ENCODE results near the gene GNA14.

Gene GNA14

GRCh38 chr9:77667151-77667550 is 19.0 kb upstream of the GNA14 start:
- H3K9me3 Mint-ChIP-seq, result no peaks in the 10 kb centered on the region
- H3K36me3 Mint-ChIP-seq (ENCODE audit: low read depth), result no peaks in the 10 kb centered on the region
- H3K4me3 Mint-ChIP-seq, result no peak overlapping the region
- peaks cover 4% of the 10 kb centered on the region for H3K27me3 Mint-ChIP-seq (ENCODE audit: low read depth)
- H3K4me1 Mint-ChIP-seq, result peaks cover 37% of the 10 kb centered on the region
- peak overlapping the region in 2 of 3 experiments; percentile 8 to 53 for H3K27ac Mint-ChIP-seq
- no peak for TF ChIP-seq CTCF (IDR thresholded peaks at IDR 0.05; ENCODE audit: unreplicated experiment in 3 of 3)

- Mint-ChIP-seq H3K27me3 (ENCODE audit: low read depth) (peaks cover 4% of the 10 kb centered on the region), H3K9me3 (no peaks in the 10 kb centered on the region), H3K4me1 (peaks cover 42% of the 10 kb centered on the region), H3K27ac (peak overlapping the region; percentile 5 to 43 (median 32)), H3K36me3 (ENCODE audit: low read depth) (no peaks in the 10 kb centered on the region), H3K4me3 (no peak overlapping the region)
- no peak for TF ChIP-seq CTCF (IDR thresholded peaks at IDR 0.05; ENCODE audit: unreplicated experiment in 3 of 3)
These were observed 15.6 kb upstream of the GNA14 start for GRCh38 chr9:77663754-77664153.

DNA sequence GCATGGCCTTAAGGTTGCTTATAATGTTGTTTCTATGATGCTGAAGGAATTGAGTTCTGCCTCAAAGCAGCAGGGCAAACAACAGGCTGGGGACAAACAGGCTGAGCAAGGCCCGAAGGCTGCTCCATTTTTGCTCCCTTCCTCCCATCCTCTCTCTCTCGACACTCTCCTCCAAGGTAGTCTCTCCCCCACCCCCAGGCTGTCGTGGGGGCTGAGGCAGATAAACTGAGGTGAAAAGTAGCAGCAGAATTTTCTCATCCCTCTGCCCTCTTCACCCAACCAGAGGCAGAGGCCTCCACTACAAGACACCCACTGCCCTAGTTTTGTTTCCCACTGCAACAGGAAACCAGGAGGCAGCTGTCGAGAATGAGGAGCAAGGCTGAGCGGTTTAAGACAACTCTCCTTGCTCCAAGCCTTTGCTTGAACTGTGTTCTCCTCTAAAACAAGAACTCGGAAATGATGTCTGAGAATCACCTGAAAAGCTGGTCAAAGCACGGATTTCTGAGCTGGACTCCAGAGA is 13.5 kb upstream of the GNA14 start:
- H3K4me1 Mint-ChIP-seq, result peaks cover 37% of the 10 kb centered on the region
- peak overlapping the region in 2 of 3 experiments; percentile 64 to 68 for H3K27ac Mint-ChIP-seq
- no peaks in the 10 kb centered on the region for H3K27me3 Mint-ChIP-seq (ENCODE audit: low read depth)
- no peaks in the 10 kb centered on the region for H3K36me3 Mint-ChIP-seq (ENCODE audit: low read depth)
- no peaks in the 10 kb centered on the region for H3K9me3 Mint-ChIP-seq
- TF ChIP-seq CTCF (IDR thresholded peaks at IDR 0.05; ENCODE audit: unreplicated experiment in 3 of 3), result no peak
- H3K4me3 Mint-ChIP-seq, result no peak overlapping the region

DNA sequence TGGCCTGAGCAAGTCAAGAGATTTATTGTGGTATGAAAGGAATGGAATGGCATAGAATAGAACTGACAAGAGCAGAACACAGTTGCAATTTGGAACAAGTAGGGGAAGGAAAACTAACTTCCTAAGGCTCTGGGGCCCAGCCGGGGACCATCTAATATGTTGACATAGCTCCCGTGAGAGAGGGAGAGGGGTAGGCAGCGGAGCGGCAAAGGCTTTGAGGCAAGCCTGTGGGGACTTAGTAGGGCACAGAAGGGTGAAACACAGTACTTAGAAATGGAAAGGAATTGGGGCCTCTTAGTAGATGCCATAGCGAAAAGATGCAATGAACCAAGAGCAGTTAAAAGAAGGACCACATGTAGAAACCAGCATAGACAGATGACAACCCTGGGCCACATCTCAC is 11.8 kb upstream of the GNA14 start:
- Mint-ChIP-seq H3K27me3 (ENCODE audit: low read depth) (no peaks in the 10 kb centered on the region), H3K27ac (peak overlapping the region; percentile 0 to 68 (median 64)), H3K36me3 (ENCODE audit: low read depth) (no peaks in the 10 kb centered on the region), H3K4me1 (peaks cover 36% of the 10 kb centered on the region), H3K9me3 (no peaks in the 10 kb centered on the region), H3K4me3 (no peak overlapping the region)
- no peak for TF ChIP-seq CTCF (IDR thresholded peaks at IDR 0.05; ENCODE audit: unreplicated experiment in 3 of 3)

GRCh38 chr9:77651203-77651602 is 3.1 kb upstream of the GNA14 start:
- no peaks in the 10 kb centered on the region for H3K36me3 Mint-ChIP-seq (ENCODE audit: low read depth)
- H3K27ac Mint-ChIP-seq, result no peak overlapping the region
- peaks cover 12% of the 10 kb centered on the region for H3K27me3 Mint-ChIP-seq (ENCODE audit: low read depth)

More at GRCh38 chr9:77651203-77651602, 3.1 kb upstream of the GNA14 start:
- Mint-ChIP-seq H3K4me1 (peaks cover 12% of the 10 kb centered on the region), H3K4me3 (no peak overlapping the region), H3K9me3 (no peaks in the 10 kb centered on the region)
- TF ChIP-seq CTCF (IDR thresholded peaks at IDR 0.05; ENCODE audit: unreplicated experiment in 3 of 3), result no peak

Measured in nephron (organoid).